Suprapubic skin (tissue), 4 donors: ENCODE measurements around the gene GSG1L2. TPM values are rescaled to one million over a fixed set of nuclear protein-coding genes. Genes with fewer than 3 reads are reported as not detected.

Experiments used
- DNase-seq, 2 donors: peaks; one replicate each; pipeline ENCODE4 v3.0.0-alpha.2; 2019; ENCODE audit warnings: low spot score in 2 of 2
- H3K27ac ChIP-seq: fragments of 200-600 bp; sonication (generic); one replicate; pipeline ENCODE4 v1.5.1; 2019
- H3K27me3 ChIP-seq: fragments of 200-600 bp; sonication (generic); one replicate; pipeline ENCODE4 v1.5.1; 2019
- H3K36me3 ChIP-seq: fragments of 200-600 bp; sonication (generic); one replicate; pipeline ENCODE4 v1.5.1; 2019
- H3K4me1 ChIP-seq: fragments of 200-600 bp; sonication (generic); one replicate; pipeline ENCODE4 v1.5.1; 2019
- H3K4me3 ChIP-seq: fragments of 200-600 bp; sonication (generic); one replicate; pipeline ENCODE4 v1.5.1; 2019; ENCODE audit warnings: mild to moderate bottlenecking
- H3K9me3 ChIP-seq: fragments of 200-600 bp; sonication (generic); one replicate; pipeline ENCODE4 v1.5.1; 2019
- EP300 ChIP-seq: sonication (generic); formaldehyde crosslinking; IDR thresholded peaks from one replicate; pipeline ENCODE4 v1.6.1; 2017; ENCODE audit warnings: antibody characterized with exemption
- POLR2A ChIP-seq, 2 donors: fragments of 450-650 bp; IDR thresholded peaks; one replicate each; pipeline ENCODE4 v1.6.1; 2017; ENCODE audit warnings: antibody characterized with exemption in 2 of 2, mild to moderate bottlenecking in 2 of 2, moderate library complexity in 2 of 2
- POLR2AphosphoS5 ChIP-seq, 3 donors: sonication (generic); formaldehyde crosslinking; IDR thresholded peaks; one replicate each; pipeline ENCODE4 v1.6.1; 2017; ENCODE audit warnings: antibody characterized with exemption in 3 of 3
- WGBS: methylation state at CpG from one replicate; pipeline ENCODE4 v1.1.5; 2018; 5-methylcytosine and 5-hydroxymethylcytosine counted together
- total RNA-seq, 4 donors: library from RNA; depleted of rRNA; stranded (reverse); fragments of >200 nt; gene quantifications; one replicate each; pipeline ENCODE4 v1.1.0, GENCODE V29; 2016
- TF ChIP-seq, protein P1 (sequence below), 2 donors: fragments of 200-600 bp in 1 of 2; fragments of 450-650 bp in 1 of 2; sonication (generic) in 1 of 2; IDR thresholded peaks; one replicate each; pipeline ENCODE4 v1.5.1; 2016 to 2019; ENCODE audit warnings: antibody characterized with exemption in 2 of 2, mild to moderate bottlenecking in 1 of 2, moderate library complexity in 1 of 2

The GSG1L2 gene
- total RNA-seq, 4 donors from 2014 or later, result not detected

GRCh38 chr17:9814337-9814945 lies 7.4 kb downstream of the GSG1L2 start:
- no peak for DNase-seq
- Histone ChIP-seq H3K27me3 (peaks cover 4% of the 10 kb centered on the region), H3K27ac (no peak overlapping the region), H3K36me3 (no peaks in the 10 kb centered on the region), H3K4me1 (no peaks in the 10 kb centered on the region), H3K4me3 (no peak overlapping the region), H3K9me3 (no peaks in the 10 kb centered on the region)
- TF ChIP-seq EP300 (no peak), POLR2A (IDR thresholded peaks at IDR 0.05) (no peak), POLR2AphosphoS5 (IDR thresholded peaks at IDR 0.05) (no peak)
- TF ChIP-seq, protein P1, sequence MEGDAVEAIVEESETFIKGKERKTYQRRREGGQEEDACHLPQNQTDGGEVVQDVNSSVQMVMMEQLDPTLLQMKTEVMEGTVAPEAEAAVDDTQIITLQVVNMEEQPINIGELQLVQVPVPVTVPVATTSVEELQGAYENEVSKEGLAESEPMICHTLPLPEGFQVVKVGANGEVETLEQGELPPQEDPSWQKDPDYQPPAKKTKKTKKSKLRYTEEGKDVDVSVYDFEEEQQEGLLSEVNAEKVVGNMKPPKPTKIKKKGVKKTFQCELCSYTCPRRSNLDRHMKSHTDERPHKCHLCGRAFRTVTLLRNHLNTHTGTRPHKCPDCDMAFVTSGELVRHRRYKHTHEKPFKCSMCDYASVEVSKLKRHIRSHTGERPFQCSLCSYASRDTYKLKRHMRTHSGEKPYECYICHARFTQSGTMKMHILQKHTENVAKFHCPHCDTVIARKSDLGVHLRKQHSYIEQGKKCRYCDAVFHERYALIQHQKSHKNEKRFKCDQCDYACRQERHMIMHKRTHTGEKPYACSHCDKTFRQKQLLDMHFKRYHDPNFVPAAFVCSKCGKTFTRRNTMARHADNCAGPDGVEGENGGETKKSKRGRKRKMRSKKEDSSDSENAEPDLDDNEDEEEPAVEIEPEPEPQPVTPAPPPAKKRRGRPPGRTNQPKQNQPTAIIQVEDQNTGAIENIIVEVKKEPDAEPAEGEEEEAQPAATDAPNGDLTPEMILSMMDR (IDR thresholded peaks at IDR 0.05), result no peak
- 74% methylated on average over 14 of the region's 14 CpGs for WGBS

DNA sequence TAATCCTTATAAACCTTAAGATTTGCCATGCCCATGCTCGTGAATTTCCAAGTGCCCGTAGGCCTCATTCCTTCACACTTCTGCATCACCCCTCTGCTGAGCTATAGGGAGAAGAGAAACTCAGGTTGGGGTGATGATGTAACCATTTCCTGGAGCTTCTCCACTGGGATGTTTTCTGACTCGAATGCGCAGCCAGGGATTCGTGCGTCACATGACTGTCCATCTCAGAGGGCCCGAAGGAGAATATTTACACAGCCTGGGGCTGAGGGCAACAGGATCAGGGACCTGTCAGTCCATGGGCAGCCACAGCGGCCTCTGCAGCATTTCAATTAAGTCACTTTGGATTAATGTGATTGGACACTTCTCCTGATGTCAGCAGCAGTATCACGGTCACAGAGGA lies 8.7 kb downstream of the GSG1L2 start:
- no peaks in the 10 kb centered on the region for H3K4me1 ChIP-seq
- 75% methylated on average over 8 of the region's 9 CpGs for WGBS
- H3K27ac ChIP-seq, result no peak overlapping the region
- TF ChIP-seq, protein P1 (IDR thresholded peaks at IDR 0.05), result no peak
- TF ChIP-seq POLR2A (IDR thresholded peaks at IDR 0.05) (no peak), EP300 (no peak), POLR2AphosphoS5 (IDR thresholded peaks at IDR 0.05) (no peak)
- no peaks in the 10 kb centered on the region for H3K9me3 ChIP-seq
- no peaks in the 10 kb centered on the region for H3K36me3 ChIP-seq
- peaks cover 4% of the 10 kb centered on the region for H3K27me3 ChIP-seq
- H3K4me3 ChIP-seq, result no peak overlapping the region
- no peak for DNase-seq

DNA sequence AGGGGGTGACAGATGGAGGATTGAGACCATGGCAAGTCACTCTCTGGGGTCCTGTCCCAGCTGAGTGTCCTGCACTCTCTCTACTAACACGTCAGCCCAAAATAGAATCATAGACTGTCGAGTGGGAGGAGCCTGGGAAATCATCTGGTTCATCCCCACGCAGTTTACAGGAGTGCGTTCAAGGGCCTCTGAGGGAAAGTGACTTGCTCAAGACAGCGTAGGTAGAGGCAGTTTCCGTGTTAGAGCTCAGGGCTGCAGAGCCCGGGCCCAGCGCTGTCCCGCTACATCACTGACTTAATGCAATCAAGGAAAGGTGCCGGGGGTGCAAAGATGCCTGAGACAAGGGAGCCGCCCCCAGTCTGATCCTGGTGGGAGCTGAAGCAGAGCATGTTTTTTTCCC lies 10.3 kb downstream of the GSG1L2 start:
- Histone ChIP-seq H3K4me1 (no peaks in the 10 kb centered on the region), H3K36me3 (no peaks in the 10 kb centered on the region), H3K4me3 (no peak overlapping the region), H3K27ac (no peak overlapping the region), H3K9me3 (no peaks in the 10 kb centered on the region), H3K27me3 (peaks cover 4% of the 10 kb centered on the region)
- 83% methylated on average over 11 of the region's 11 CpGs for WGBS
- DNase-seq, result no peak
- TF ChIP-seq, protein P1 (IDR thresholded peaks at IDR 0.05), result no peak
- no peak for TF ChIP-seq POLR2A (IDR thresholded peaks at IDR 0.05)
- TF ChIP-seq EP300, result no peak
- TF ChIP-seq POLR2AphosphoS5 (IDR thresholded peaks at IDR 0.05), result no peak

DNA sequence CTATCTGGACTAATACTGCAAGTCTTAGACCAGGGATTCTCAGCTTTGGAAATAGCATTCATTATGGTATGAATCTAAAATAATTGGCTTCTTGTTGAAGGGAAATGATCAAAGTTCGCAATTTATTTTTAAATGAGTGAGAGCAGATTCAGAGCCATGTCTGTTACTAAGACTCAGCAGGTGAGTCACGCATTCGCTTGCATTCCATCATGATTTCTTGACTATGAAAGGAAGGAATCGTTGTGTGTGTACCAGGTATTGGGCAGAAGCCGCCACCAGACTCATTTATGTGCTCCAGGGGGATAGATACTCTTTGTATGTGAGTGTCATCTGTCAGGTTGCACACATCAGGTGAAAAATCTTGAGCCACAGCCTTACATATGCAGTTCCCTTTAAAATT lies 10.8 kb downstream of the GSG1L2 start:
- H3K27me3 ChIP-seq, result peaks cover 4% of the 10 kb centered on the region
- H3K4me3 ChIP-seq, result no peak overlapping the region
- WGBS, result 89% methylated on average over 5 of the region's 5 CpGs
- no peaks in the 10 kb centered on the region for H3K9me3 ChIP-seq
- H3K4me1 ChIP-seq, result no peaks in the 10 kb centered on the region
- H3K36me3 ChIP-seq, result no peaks in the 10 kb centered on the region
- no peak for DNase-seq
- TF ChIP-seq, protein P1 (IDR thresholded peaks at IDR 0.05), result no peak
- TF ChIP-seq POLR2A (IDR thresholded peaks at IDR 0.05), result no peak
- no peak for TF ChIP-seq POLR2AphosphoS5 (IDR thresholded peaks at IDR 0.05)
- no peak for TF ChIP-seq EP300
- H3K27ac ChIP-seq, result no peak overlapping the region

GRCh38 chr17:9810100-9810949 lies 11.6 kb downstream of the GSG1L2 start:
- H3K4me1 ChIP-seq, result no peaks in the 10 kb centered on the region
- no peak for DNase-seq
- WGBS, result 76% methylated on average over 4 of the region's 4 CpGs
- no peak overlapping the region for H3K27ac ChIP-seq
- H3K27me3 ChIP-seq, result peaks cover 4% of the 10 kb centered on the region
- H3K36me3 ChIP-seq, result no peaks in the 10 kb centered on the region
- H3K9me3 ChIP-seq, result no peaks in the 10 kb centered on the region
- TF ChIP-seq, protein P1 (IDR thresholded peaks at IDR 0.05), result no peak
- TF ChIP-seq POLR2A (IDR thresholded peaks at IDR 0.05) (no peak), POLR2AphosphoS5 (IDR thresholded peaks at IDR 0.05) (no peak), EP300 (no peak)
- no peak overlapping the region for H3K4me3 ChIP-seq
